HG02623 (cell line): ENCODE results near the gene LSM7.

ENCODE experiments used
- ATAC-seq: cut with Tn5 transposase; IDR thresholded peaks from one replicate; pipeline ENCODE4 v1.9.1; 2021; ENCODE audit warnings: moderate library complexity; ENCODE audit not compliant: unreplicated experiment

The LSM7 gene

DNA sequence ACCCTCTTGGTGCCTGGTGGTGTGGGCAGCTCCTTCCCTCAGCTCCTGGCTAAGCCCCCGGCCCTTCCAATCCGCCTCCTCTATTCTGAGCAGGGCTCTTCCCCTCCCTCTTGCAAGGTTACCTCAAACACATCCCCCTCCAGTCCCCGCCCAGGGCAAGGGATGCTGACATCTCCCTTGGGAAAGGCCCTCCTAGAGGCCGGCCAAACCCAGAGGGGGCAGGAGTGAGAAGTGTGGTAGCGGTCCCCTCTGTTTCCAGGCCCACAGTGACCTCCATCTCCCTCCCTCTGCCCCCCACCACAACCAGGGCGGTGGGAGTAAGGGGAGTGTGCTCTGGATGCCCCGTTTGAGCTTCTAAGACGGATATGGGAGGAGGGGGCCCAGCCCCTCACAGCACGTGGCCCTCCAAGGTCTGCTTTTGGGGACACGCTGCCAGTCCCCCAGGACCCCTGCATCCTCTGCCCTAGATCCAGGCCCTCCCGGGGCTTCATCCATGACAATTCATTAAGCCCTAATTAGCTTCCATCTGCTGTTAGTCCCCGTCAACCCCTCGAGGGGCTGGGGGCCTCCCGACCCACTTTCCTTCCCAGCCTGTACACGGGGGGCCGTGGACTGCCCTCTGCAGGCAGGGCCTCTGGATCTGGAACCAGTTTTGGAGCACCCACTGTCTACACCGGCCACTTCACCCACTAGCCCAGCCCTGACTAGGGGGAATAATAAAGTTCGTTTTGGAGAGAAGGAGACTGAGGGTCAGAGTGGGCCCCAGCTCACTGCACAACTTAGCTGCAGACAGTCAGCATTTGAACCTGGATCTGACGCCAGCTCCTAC lies 22.7 kb downstream of the LSM7 start:
- ATAC-seq: no peak

DNA sequence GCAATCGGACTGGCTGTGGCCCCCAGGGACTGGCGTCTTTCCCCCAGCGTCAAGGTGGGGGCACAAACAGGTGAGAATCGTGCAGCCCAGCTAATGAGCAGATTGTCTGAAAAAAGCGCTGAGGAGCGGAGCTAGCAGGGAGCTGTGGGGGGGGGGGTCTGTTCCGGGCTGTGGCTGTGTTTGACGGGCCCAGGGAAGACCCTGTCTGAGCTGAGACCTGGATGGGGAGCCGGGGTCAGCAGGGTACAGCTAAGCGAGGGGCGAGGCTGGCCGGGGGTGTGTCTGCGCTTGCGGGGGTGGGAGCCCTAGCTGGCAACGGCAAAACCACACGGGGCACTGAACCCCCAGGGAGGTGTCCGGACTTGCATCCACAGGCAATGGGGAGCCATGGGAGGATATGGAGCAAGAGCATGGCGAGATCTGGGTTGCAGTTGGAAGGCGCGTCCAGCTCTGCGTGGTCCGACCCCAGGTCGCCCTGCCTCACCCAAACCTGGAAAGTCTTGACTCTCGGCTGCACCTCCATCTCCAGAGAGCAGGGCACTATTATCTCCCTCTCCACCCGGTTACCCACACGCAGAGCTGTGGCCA lies 25.1 kb downstream of the LSM7 start:
- ATAC-seq: no peak

DNA sequence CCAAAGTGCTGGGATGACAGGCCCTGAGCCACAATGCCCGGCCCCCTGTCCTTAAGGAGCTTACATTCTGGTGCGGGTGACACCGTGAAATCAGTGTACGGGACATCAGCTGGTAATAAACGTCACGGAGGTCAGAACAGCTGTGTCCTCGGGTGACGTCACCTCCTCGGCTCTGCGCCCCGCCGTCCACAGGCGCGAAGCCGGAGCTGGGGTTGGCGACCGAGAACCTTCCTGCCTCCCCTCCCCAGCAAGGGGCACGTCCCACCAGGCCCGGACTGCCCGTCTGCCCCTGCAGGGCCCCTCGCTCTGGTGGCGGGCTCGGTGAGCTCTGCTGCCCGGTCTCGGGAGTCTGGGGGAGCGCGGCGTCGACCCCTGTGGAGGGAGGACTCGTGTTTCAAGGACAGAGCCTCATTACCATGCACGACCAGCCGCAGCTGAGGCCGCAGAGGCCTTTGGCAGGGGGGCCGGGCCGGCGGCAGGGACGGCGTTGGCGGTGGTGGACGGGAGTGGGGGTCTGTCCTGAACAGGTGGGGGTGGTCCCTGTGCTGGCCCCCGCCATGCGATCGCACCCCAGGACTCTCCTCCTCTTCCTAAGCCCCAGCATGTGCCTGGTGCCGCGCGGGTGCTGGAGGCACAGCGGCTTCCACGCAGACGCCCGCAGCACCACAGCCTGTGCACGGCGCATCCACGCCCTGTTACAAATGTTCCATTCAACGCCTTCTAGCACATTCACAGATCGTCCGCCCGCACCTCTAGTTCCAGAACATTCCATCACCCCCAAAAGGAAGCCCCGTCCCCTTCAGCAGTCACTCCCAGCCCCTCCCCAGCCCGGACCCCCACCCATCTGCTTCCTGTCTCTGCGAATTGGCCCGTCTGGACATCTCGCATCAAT lies 25.8 kb downstream of the LSM7 start:
- ATAC-seq: no peak

DNA sequence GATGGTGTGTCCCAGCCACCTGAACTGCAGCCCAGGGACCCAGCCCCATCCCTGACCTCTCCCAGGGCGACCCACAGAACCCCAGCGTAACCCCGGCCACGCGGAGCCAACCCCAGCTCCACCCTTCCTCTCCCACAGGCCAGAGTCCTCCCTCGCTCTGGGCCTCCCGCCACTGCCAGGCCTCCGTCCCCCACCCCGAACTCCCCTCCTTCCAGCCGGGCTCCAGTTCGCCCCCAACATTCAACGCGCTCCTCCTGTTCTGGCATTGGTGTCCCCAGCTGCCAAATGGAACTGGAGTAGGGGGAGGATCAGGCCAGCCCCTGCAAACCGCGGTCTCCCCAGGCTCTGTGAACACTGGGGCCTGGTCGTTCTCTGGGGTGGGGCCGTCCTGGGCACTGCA lies 27.9 kb downstream of the LSM7 start:
- ATAC-seq: no peak

DNA sequence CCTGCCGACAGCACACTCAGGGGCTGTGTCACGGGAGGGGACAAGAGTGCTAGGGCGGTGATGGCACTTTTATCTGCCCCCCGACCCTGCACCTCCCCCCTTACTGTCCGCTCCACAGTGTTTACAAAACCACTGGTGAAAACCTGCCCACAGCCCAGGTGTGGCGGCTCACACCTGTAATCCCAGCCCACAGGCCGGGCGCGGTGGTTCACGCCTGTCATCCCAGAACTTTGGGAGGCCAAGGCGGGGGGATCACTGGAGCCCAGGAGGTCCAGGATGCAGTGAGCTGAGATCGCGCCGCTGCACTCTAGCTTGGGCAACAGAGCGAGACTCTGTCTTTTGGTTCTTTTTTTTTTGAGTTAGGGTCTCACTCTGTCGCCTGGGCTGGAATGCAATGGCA lies 32.2 kb downstream of the LSM7 start:
- no peak for ATAC-seq

DNA sequence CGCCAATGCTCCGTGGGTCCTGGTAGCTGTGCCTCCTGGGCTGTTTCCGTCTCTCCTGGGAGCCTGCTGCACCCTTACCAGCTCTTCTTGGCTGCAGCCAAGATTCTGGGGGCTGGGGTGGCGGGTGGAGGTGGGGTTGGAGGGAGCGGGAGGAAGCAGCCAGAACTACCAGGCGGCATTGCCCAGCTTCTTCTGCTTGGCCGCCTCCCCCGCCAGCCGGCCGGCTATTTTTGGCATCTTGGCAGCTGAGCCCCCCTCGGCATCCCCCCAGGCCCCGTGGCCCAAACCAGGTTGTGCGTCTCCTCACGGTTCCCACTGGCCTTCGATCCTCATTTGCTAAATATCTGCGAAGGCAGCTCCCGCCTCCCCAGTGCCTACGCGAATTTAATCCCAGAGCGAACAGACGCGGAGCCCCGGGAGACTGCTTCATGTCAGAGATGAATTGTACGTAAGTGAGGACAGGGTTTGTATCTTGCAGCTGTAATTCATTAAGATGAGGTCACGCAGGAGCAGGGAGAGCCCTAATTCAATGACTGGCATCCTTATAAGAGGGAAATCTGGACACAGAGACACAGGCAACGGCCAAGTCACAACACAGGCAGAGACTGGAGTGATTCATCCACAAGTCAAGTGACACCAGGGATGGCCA lies 33.6 kb downstream of the LSM7 start:
- no peak for ATAC-seq

DNA sequence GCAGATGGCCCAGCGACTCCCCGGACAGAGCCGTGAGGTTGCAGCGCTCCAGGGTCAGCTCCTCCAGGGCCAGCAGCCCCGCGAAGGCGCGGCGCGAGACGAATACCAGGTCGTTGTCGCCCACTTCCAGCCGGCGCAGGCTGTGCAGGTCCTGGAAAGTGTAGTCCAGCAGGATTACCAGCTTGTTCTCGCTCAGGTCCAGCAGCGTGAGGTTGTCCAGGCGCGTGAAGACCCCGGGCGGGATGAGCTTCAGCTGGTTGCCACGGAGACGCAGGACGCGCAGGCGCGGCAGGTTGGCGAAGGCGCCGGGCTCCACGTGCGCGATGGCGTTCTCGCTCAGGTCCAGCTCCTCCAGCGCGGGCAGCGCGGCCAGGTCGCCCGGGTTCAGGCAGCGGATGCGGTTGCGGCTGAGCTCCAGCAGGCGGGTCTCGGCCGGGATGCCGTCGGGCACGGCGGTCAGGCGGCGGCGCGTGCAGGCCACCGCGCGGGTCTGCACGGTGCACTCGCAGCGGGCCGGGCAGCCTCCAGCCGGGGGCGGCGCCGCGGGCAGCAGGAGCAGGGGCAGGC lies 37.1 kb downstream of the LSM7 start:
- ATAC-seq: no peak

DNA sequence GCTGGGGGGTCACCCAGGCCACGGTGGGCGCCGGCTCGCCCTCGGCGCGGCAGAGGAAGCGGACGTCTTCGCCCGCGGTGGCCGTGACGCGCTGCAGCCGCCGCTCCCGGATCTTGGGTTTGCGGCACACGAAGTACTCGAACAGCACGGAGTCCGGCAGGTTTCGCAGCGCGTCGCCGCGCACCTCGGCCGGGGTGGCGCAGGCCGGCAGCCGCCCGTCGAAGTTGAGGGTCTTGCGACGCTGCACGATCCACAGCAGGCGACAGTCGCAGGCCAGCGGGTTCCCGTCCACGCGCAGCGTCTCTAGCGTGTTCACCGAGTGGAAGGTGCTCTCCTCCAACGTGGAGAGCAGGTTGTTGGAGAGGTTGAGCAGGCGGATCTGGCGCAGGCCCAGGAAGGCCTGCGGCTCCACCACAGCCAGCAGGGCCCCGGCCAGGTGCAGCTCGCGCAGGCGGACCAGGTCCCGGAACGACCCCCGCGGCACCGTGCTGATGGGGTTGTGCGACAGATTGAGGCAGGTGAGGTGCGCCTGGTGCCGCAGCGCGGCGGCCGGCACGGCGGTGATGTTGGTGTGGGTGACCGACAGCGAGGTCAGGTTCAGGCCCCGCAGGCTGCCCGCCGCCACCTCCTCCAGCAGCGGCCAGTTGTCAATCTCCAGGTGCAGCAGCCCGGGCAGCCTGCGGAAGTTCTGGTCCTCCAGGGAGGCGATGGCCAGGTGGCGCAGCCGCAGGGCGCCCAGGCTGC lies 37.8 kb downstream of the LSM7 start:
- ATAC-seq: no peak

DNA sequence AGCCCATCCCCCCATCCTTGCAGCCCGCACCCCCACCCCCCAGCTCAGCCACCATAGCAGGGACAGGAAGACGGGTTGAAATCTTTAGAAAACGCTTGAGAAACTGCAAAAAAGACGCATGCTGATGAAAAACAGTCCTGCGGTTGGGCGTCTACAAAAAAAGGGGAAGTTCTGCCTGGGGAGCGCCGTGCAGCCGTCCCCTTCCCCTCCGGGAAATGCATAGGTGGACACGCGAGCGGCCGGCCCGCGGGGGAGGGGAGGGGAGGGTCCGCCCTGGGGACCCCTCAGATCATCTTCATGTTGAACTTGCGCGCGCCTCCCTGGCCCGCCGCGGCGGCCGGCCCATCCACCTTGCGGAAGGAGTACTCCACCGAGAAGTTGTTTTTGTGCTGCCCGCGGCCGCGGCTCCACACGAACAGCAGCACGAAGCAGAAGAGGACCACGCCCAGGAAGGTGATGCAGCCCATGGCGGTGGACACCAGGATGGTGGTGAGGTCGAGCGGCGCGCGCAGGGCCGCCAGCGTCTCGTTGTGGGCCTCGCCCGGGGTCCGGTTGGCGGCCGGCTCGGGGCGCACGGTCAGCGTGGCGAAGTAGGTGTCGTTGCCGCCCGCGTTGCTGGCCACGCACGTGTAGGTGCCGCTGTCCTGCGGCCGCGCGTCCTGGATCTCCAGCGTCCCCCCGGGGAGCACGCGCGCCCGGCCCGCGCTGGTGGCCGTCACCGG lies 38.5 kb downstream of the LSM7 start:
- no peak for ATAC-seq

DNA sequence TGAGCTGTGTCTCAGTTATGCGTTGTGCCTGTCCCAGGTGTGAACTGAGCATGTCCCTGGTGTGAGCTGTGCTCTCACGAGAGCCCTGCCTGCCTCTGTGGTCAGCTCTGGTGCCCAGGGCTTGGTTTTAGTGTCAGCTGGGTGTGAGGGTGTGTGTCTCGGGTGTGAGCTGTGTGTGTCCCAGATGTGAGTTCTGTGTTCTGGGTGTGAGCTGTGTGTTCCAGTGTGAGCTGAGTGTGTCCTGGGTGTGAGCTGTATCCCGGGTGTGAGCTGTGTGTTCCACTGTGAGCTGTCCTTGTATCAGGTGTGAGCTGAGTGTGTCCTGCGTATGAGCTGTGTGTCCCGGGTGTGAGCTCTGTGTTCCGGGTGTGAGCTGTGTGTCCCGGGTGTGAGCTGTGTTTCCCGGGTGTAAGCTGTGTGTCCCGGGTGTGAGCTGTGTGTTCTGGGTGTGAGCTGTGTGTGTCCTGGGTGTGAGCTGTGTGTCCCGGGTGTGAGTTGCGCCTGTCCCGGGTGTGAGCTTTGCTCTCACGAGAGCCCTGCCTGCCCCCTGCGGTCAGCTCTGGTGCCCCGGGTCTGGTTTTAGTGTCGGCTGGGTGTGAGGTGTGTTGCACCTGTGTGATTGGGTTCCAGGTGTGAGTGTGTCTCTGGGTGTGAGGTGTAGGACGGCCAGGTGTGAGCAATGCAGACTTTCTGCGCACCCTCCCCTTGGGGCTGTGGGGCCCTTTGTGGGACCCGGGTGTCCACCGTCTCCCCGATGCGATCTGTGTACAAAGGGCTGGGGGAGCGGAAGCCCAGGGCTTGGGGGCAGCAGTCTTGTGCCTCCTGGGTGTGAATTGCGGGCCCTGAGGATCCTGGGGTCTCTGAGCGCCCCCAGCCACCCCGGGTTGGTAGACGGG lies 39.3 kb downstream of the LSM7 start:
- ATAC-seq: no peak

DNA sequence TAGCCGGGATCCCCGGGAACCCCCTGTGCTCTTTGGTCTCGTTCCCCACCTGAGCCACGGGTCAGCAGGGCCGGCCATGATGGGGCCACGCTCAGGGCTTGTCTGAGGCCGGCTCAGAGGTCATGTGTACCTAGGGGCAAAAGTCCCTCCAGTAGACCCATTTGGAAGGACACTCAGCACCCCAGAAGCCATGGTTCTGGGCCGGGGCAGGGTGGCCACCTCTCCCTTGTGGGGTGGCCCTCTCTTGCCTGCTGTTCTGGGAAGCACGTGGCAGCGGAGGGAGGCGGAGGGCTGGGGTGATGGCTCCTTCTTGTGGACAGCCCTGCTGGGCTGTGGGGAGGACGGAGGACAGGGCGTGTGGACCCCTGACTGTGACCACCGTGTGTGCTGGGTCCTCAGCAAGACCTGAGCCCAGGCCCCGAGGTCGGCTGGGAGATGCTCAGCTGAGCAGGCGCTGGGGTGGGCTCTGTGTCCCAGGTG lies 40.0 kb downstream of the LSM7 start:
- no peak for ATAC-seq

DNA sequence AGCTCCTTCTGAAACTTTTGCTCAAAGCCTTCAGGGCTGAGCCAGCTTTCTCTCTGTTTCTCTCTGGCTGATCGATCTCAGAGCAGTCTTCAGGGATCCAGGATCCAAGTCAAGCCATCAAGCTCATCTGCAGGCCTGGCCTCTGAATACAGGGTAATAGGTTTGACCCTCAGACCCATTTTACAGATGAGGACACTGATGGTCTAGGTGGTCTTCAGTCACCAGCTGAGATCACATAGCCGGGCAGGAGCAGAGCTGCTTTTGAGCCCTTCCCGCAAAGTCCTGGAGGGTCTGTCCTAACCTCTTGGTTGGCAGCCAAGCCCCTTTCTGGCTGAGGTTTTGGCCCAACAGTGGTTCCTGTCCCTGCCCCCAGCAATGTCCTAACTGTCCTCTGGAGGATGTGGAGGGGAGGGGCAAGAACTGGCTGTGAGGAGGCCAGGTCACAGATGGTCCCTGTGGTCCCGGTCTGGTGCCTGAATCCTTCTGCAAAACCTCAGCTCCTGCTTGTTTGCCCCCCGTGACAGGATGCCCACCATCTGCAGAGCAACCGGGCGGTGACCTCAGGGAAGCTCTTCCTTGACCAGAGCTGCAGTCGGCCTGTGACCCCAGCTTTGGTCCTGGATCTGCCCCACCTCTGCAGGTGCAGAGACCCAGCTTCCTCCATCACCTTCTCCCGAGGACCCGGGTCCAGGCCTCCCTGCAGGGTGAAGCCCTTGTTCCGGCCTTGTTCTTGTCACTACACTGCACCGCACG lies 40.6 kb downstream of the LSM7 start:
- no peak for ATAC-seq

DNA sequence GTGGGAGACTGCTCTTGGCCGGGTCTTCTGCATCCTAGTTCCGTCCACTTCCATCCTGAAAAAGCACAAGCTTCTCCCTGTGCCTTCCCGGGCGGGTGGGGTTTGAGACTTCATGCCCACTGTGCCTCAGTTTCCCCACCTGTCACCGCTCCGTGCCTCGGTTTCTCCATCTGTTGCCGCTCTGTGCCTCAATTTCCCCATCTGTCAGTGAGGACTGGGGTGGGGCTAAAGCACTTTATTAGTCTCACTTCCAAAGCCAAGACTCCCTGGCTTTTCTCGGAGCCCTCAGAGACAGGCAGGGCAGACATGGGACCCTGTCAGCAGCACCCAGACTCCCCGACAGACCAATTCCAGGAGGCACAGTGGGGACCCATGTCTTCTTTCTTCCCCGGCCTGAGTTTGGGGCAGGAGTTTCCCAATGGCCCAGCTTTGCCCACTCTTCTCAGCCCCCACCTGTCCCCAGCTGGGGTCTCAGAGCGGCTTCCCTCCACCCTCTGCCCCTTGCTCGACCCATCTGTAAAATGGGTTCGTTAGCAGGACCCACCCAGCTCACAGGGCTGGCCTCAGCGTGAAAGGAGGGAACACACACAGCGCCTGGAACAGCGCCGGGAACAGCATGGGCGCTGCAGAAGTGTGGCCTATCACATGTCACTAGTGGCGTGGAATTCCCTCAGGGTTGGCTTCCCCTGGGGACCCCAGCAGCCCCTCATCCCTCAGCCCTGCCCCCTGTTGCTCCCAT lies 41.8 kb downstream of the LSM7 start:
- no peak for ATAC-seq

DNA sequence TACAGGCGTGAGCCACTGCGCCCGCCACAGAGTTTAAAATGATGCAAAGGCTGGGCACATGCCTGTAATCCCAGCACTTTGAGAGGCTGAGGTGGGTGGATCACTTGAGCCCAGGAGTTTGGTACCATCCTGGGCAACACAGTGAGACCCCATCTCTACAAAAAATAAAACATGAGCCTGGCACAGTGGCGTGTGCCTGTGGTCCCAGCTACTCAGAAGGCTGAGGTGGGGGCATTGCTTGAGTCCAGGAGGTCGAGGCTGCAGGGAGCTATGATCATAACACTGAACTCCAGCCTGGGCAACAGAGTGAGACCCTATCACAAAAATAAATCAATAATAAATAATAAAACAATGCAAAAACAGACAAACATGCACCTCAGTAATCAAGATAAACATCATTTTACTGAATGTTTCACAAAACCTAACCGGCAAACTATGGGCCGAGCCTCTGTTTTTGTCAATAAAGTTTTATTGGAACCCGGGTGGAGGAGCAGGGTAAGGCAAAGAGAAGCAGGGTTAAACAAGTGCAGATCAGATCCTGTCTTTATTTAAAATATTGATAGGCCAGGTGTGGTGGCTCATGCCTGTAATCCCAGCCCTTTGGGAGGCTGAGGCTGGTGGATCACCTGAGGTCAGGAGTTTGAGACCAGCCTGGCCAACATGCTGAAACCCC lies 44.4 kb downstream of the LSM7 start:
- no peak for ATAC-seq

DNA sequence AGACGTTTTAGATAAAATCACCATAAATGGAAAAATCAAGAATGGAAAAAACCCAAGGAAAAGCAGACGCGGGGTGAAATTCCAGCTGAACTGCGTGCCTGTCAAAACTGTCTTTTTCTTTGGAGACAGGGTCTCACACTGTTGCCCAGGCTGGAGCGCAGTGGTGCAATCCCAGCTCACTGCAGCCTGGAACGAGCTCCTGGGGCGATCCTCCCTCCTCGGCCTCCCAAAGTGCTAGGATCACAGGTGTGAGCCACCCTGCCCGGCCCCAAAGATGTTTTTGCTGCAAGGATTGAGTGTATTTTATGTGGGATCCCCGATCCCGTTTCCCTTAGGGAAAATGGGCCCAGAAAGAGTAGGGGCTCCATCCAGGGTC lies 45.5 kb downstream of the LSM7 start:
- no peak for ATAC-seq

DNA sequence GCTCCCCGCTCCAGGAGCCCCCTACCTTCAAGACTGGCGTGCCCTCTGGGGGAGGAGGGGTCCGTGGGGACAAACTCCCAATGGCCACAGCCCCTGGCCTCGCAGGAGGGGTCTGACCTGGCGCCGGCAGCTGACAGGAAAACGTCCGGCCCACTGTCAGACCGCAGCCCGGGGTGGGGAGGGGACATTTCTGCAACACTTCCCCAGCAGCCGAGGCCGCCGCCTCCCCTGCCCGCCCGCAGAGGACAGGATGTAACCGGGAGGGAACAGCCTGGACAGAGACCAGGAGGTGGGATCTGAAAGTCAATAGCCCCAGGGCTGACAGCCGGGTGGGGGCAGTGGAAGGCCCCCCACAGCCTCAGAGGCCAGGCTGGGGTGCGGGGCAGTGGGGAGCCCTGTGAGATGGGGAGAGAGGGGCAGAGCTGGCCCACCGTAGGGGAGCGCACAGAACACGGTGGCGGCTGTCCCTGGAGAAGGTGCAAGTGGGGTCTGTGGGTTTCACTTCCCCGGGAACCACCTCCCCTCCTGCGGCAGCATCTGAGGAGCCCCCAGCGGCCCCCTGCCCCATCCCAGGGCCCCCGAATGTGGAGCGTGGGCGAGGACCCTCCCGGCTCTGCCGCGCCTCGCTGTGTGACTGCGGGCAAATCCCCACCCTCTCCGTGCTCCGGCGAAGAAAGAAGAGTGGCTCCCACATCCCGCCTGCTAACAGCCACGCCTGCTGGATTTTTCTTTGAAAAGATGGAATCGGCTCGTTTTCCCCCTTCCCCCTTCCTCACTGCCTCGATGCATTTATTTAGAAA lies 46.1 kb downstream of the LSM7 start, which contains the start of gene PEAK3:
TSS of gene PEAK3 (minus strand) at position 114 of the 800 bp plus-strand sequence. CDS start 1,244 bp downstream, outside the sequence.
- ATAC-seq: no peak
